ENCODE results near the gene SDK2. TPM values are rescaled to one million over a fixed set of nuclear protein-coding genes. Genes with fewer than 3 reads are reported as not detected.

The SDK2 gene
- total RNA-seq, 6 experiments from 2014 or later: 0.11 to 0.46 (median 0.25) TPM

GRCh38 chr17:73514146-73514863, 129.9 kb downstream of the SDK2 start:
- intact Hi-C loops (cut with DNase I): no loop called here

GRCh38 chr17:73513426-73513825, 130.8 kb downstream of the SDK2 start:
- no peak overlapping the region for H3K4me3 ChIP-seq
- H3K27me3 ChIP-seq: no peaks in the 10 kb centered on the region
- H3K27ac ChIP-seq: no peak overlapping the region
- no peaks in the 10 kb centered on the region for H3K4me1 ChIP-seq
- ATAC-seq (no peak), DNase-seq (no peak)
- WGBS (ENCODE audit: insufficient coverage, low coverage, low lambda C conversion rate, missing lambda C conversion rate): 65% methylated on average over 8 of the region's 10 CpGs
- no peaks in the 10 kb centered on the region for H3K9me3 ChIP-seq
- intact Hi-C loops (cut with DNase I): no loop called here
- no peaks in the 10 kb centered on the region for H3K36me3 ChIP-seq
- TF ChIP-seq POLR2A (IDR thresholded peaks at IDR 0.05): no peak

More at GRCh38 chr17:73514146-73514863, 129.9 kb downstream of the SDK2 start:
- Histone ChIP-seq H3K27ac (no peak overlapping the region), H3K4me3 (no peak overlapping the region), H3K27me3 (no peaks in the 10 kb centered on the region), H3K9me3 (no peaks in the 10 kb centered on the region), H3K36me3 (no peaks in the 10 kb centered on the region), H3K4me1 (no peaks in the 10 kb centered on the region)
- DNase-seq: no peak
- ATAC-seq: no peak
- no peak for TF ChIP-seq CTCF (IDR thresholded peaks at IDR 0.05)
- no peak for TF ChIP-seq POLR2A (IDR thresholded peaks at IDR 0.05)
- WGBS (ENCODE audit: insufficient coverage, low coverage, low lambda C conversion rate, missing lambda C conversion rate): 68% methylated on average over 9 of the region's 13 CpGs

DNA sequence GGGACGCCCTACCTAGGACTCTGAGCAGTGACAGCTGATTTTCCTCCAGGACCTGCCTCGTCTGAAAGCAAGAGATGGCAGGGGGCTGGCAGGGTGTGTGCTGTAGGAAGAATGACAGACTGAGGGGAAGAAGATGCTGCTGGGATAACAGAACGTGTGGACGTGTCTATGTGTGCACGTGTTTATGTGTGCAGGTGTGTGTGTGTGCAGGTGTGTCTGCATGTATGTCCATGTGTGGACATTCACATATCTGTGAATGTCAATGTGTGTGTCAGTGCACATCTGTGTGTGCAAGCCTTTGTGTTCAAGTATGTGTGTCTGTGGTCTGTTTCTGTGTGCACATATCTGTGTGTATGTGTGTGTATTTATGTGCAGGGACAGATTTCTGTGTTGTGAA, 132.5 kb downstream of the SDK2 start:
- no peak overlapping the region for H3K4me3 ChIP-seq

DNA sequence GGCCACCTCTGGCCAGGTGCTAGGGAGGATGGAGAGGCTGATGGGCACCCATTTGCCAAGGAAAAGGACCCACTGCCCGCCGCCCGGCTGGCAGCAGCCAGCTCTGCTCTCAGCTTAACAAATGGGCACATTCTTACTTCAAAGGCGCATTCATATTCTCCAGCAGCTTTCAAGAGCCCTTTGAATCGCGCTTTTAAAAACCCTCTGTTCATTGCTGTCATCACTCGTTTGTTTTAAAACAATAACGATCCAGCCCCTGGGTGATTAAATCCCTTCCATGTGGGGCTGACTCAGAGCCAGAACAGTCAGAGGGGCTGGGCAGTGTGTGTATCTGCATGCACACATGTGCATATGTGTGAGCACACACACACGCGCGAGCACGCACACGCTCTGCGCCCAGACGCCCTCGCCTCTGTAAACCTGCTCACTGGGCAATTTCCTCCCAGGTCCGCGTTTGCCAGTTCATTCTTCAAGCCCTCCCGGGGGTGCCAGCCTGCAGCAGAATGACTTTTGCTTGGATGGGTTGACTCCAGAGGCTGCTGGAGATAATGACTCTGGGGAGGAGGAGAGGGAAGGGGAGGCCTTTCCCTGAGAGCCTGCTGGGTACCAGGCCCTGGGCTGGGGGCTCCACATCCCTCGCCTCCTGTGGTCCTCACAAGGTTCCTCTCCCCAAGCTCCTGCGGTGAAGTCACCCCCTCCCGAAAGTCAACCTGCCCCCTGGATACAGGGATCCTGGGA, 133.1 kb downstream of the SDK2 start:
- ATAC-seq (no peak), DNase-seq (no peak)
- Histone ChIP-seq H3K27ac (no peak overlapping the region), H3K4me3 (no peak overlapping the region), H3K36me3 (no peaks in the 10 kb centered on the region), H3K9me3 (no peaks in the 10 kb centered on the region), H3K4me1 (no peaks in the 10 kb centered on the region), H3K27me3 (no peaks in the 10 kb centered on the region)
- 77% methylated on average over 13 of the region's 22 CpGs for WGBS (ENCODE audit: insufficient coverage, low coverage, low lambda C conversion rate, missing lambda C conversion rate)
- intact Hi-C loops (cut with DNase I): no loop called here
- TF ChIP-seq POLR2A (IDR thresholded peaks at IDR 0.05) (no peak), CTCF (IDR thresholded peaks at IDR 0.05) (no peak)

More for the DNA sequence above, 132.5 kb downstream of the SDK2 start:
- ATAC-seq: no peak
- intact Hi-C loops (cut with DNase I): no loop called here
- no peak for TF ChIP-seq CTCF (IDR thresholded peaks at IDR 0.05)
- no peak for TF ChIP-seq POLR2A (IDR thresholded peaks at IDR 0.05)
- Histone ChIP-seq H3K27me3 (no peaks in the 10 kb centered on the region), H3K9me3 (no peaks in the 10 kb centered on the region), H3K36me3 (no peaks in the 10 kb centered on the region), H3K27ac (no peak overlapping the region), H3K4me1 (no peaks in the 10 kb centered on the region)
- 0% methylated on average over 1 of the region's 5 CpGs for whole genome bisulfite sequencing (ENCODE audit: insufficient coverage, low coverage, low lambda C conversion rate, missing lambda C conversion rate)
- no peak for DNase-seq

- intact Hi-C loops (cut with DNase I): no loop called here
- no peak overlapping the region for H3K4me3 ChIP-seq
- TF ChIP-seq CTCF (IDR thresholded peaks at IDR 0.05) (no peak), POLR2A (IDR thresholded peaks at IDR 0.05) (no peak)
- H3K27me3 ChIP-seq: no peaks in the 10 kb centered on the region
- H3K9me3 ChIP-seq: no peaks in the 10 kb centered on the region
- H3K27ac ChIP-seq: no peak overlapping the region
- no peaks in the 10 kb centered on the region for H3K4me1 ChIP-seq
- DNase-seq (no peak), ATAC-seq (no peak)
- H3K36me3 ChIP-seq: no peaks in the 10 kb centered on the region
- 67% methylated on average over 12 of the region's 17 CpGs for WGBS (ENCODE audit: insufficient coverage, low coverage, low lambda C conversion rate, missing lambda C conversion rate)
Observed at GRCh38 chr17:73508931-73509605, 135.2 kb downstream of the SDK2 start.

All from right lobe of liver (tissue), 6 donors.